ENCODE results near the gene CASP8. TPM values are rescaled to one million over a fixed set of nuclear protein-coding genes. Genes with fewer than 3 reads are reported as not detected.
"Not testable (repeated sequence)": the region's sequence is repeated elsewhere in the genome, so short reads cannot be mapped to it uniquely, and the experiment has no call there.

The CASP8 gene
- total RNA-seq, 1 donor, result 35.0 TPM

GRCh38 chr2:201266629-201267028 is 6.3 kb downstream of the CASP8 start:
- DNase-seq (ENCODE audit: low read depth in 2 of 3, low spot score in 2 of 3), result no peak

GRCh38 chr2:201267278-201268030 is 7.1 kb downstream of the CASP8 start:
- DNase-seq (ENCODE audit: low read depth in 2 of 3, low spot score in 2 of 3), result no peak

GRCh38 chr2:201269764-201270163 is 9.4 kb downstream of the CASP8 start:
- DNase-seq (ENCODE audit: low read depth in 2 of 3, low spot score in 2 of 3), result no peak

- DNase-seq (ENCODE audit: low read depth in 2 of 3, low spot score in 2 of 3), result no peak
Measured at GRCh38 chr2:201270293-201271001, 10.1 kb downstream of the CASP8 start.

- no peak for DNase-seq (ENCODE audit: low read depth in 2 of 3, low spot score in 2 of 3)
Measured at GRCh38 chr2:201271917-201272316, 11.6 kb downstream of the CASP8 start.

GRCh38 chr2:201273330-201273983 is 13.1 kb downstream of the CASP8 start:
- no peak for DNase-seq (ENCODE audit: low read depth in 2 of 3, low spot score in 2 of 3)

GRCh38 chr2:201275069-201275468 is 14.7 kb downstream of the CASP8 start:
- no peak for DNase-seq (ENCODE audit: low read depth in 2 of 3, low spot score in 2 of 3)

- peak in 1 of 3 donors; percentile 37 for DNase-seq (ENCODE audit: low read depth in 2 of 3, low spot score in 2 of 3)
Measured at GRCh38 chr2:201275990-201276389, 15.7 kb downstream of the CASP8 start.

GRCh38 chr2:201276511-201276910 is 16.2 kb downstream of the CASP8 start:
- no peak for DNase-seq (ENCODE audit: low read depth in 2 of 3, low spot score in 2 of 3)

- DNase-seq (ENCODE audit: low read depth in 2 of 3, low spot score in 2 of 3), result no peak
Measured at GRCh38 chr2:201279079-201279478, 18.7 kb downstream of the CASP8 start.

- no peak for DNase-seq (ENCODE audit: low read depth in 2 of 3, low spot score in 2 of 3)
Measured at GRCh38 chr2:201280191-201281040, 20.1 kb downstream of the CASP8 start.

GRCh38 chr2:201285499-201285898 is 25.2 kb downstream of the CASP8 start:
- no peak for DNase-seq (ENCODE audit: low read depth in 2 of 3, low spot score in 2 of 3)

GRCh38 chr2:201290457-201291148 is 30.3 kb downstream of the CASP8 start:
- DNase-seq (ENCODE audit: low read depth in 2 of 3, low spot score in 2 of 3), result not testable (repeated sequence)

GRCh38 chr2:201298462-201299052 is 38.2 kb downstream of the CASP8 start:
- no peak for DNase-seq (ENCODE audit: low read depth in 2 of 3, low spot score in 2 of 3)

- DNase-seq (ENCODE audit: low read depth in 2 of 3, low spot score in 2 of 3), result not testable (repeated sequence)
Measured at GRCh38 chr2:201299929-201300328, 39.6 kb downstream of the CASP8 start.

GRCh38 chr2:201307876-201308275 is 47.5 kb downstream of the CASP8 start:
- DNase-seq (ENCODE audit: low read depth in 2 of 3, low spot score in 2 of 3), result no peak

- no peak for DNase-seq (ENCODE audit: low read depth in 2 of 3, low spot score in 2 of 3)
Measured at GRCh38 chr2:201308914-201309313, 48.6 kb downstream of the CASP8 start.

- DNase-seq (ENCODE audit: low read depth in 2 of 3, low spot score in 2 of 3), result no peak
Measured at GRCh38 chr2:201313362-201313761, 53.0 kb downstream of the CASP8 start.

GRCh38 chr2:201319511-201319910 is 59.2 kb downstream of the CASP8 start:
- no peak for DNase-seq (ENCODE audit: low read depth in 2 of 3, low spot score in 2 of 3)

GRCh38 chr2:201320257-201320656 is 59.9 kb downstream of the CASP8 start:
- DNase-seq (ENCODE audit: low read depth in 2 of 3, low spot score in 2 of 3), result no peak
